Measurements from ENCODE around the gene CCDC137. TPM values are rescaled to one million over a fixed set of nuclear protein-coding genes. Genes with fewer than 3 reads are reported as not detected.

CCDC137 gene
- total RNA-seq, 1 donor from 2014 or later, result 33.8 TPM

GRCh38 chr17:81715872-81716673, 49.5 kb downstream of the CCDC137 start:
- Mint-ChIP-seq H3K4me1 (ENCODE audit: low read depth, unreplicated experiment) (peaks cover 5% of the 10 kb centered on the region), H3K27ac (ENCODE audit: unreplicated experiment) (no peak overlapping the region), H3K36me3 (ENCODE audit: unreplicated experiment) (no peaks in the 10 kb centered on the region), H3K4me3 (ENCODE audit: unreplicated experiment) (no peak overlapping the region), H3K27me3 (ENCODE audit: unreplicated experiment) (peaks cover 8% of the 10 kb centered on the region), H3K9me3 (ENCODE audit: unreplicated experiment) (peaks cover 3% of the 10 kb centered on the region)
- no peak for DNase-seq
- no peak for TF ChIP-seq CTCF (IDR thresholded peaks at IDR 0.05; ENCODE audit: partially characterized antibody, unreplicated experiment)

GRCh38 chr17:81716674-81716996, 50.1 kb downstream of the CCDC137 start:
- H3K27ac Mint-ChIP-seq (ENCODE audit: unreplicated experiment), result no peak overlapping the region
- H3K27me3 Mint-ChIP-seq (ENCODE audit: unreplicated experiment), result peaks cover 9% of the 10 kb centered on the region
- no peak overlapping the region for H3K4me3 Mint-ChIP-seq (ENCODE audit: unreplicated experiment)
- no peak for TF ChIP-seq CTCF (IDR thresholded peaks at IDR 0.05; ENCODE audit: partially characterized antibody, unreplicated experiment)
- DNase-seq, result no peak
- no peaks in the 10 kb centered on the region for H3K36me3 Mint-ChIP-seq (ENCODE audit: unreplicated experiment)
- H3K4me1 Mint-ChIP-seq (ENCODE audit: low read depth, unreplicated experiment), result peaks cover 6% of the 10 kb centered on the region
- peaks cover 4% of the 10 kb centered on the region for H3K9me3 Mint-ChIP-seq (ENCODE audit: unreplicated experiment)

- Mint-ChIP-seq H3K36me3 (ENCODE audit: unreplicated experiment) (no peaks in the 10 kb centered on the region), H3K9me3 (ENCODE audit: unreplicated experiment) (peaks cover 7% of the 10 kb centered on the region), H3K27me3 (ENCODE audit: unreplicated experiment) (peaks cover 12% of the 10 kb centered on the region), H3K4me1 (ENCODE audit: low read depth, unreplicated experiment) (peaks cover 6% of the 10 kb centered on the region), H3K4me3 (ENCODE audit: unreplicated experiment) (no peak overlapping the region), H3K27ac (ENCODE audit: unreplicated experiment) (no peak overlapping the region)
- DNase-seq, result no peak
- no peak for TF ChIP-seq CTCF (IDR thresholded peaks at IDR 0.05; ENCODE audit: partially characterized antibody, unreplicated experiment)
Measured at GRCh38 chr17:81717049-81717765, 50.7 kb downstream of the CCDC137 start.

- Mint-ChIP-seq H3K4me1 (ENCODE audit: low read depth, unreplicated experiment) (peaks cover 6% of the 10 kb centered on the region), H3K4me3 (ENCODE audit: unreplicated experiment) (no peak overlapping the region), H3K36me3 (ENCODE audit: unreplicated experiment) (no peaks in the 10 kb centered on the region), H3K9me3 (ENCODE audit: unreplicated experiment) (peaks cover 7% of the 10 kb centered on the region), H3K27me3 (ENCODE audit: unreplicated experiment) (peaks cover 11% of the 10 kb centered on the region), H3K27ac (ENCODE audit: unreplicated experiment) (no peak overlapping the region)
- no peak for DNase-seq
- TF ChIP-seq CTCF (IDR thresholded peaks at IDR 0.05; ENCODE audit: partially characterized antibody, unreplicated experiment), result no peak
Measured at GRCh38 chr17:81717766-81718089, 51.2 kb downstream of the CCDC137 start.
